Measurements from ENCODE around the gene PBXIP1. TPM values are rescaled to one million over a fixed set of nuclear protein-coding genes. Genes with fewer than 3 reads are reported as not detected.

PBXIP1 gene
- total and polyA plus RNA-seq, 2 of the 13 experiments (the other 11 are each of a cell fraction or from before 2014, with no cell fraction given), result 16.3 to 31.9 TPM

GRCh38 chr1:154982897-154983648 lies 27.2 kb upstream of the PBXIP1 start, which contains the start of gene FLAD1 (continued):
- TF ChIP-seq ZNF350 (CRISPR knock-in tag; IDR thresholded peaks at IDR 0.05; ENCODE audit: borderline replicate concordance, low read depth) (peak; percentile 69; the same call in 1 of the 2 replicates), POLR2AphosphoS2 (IDR thresholded peaks at IDR 0.05; ENCODE audit: low read depth, low read length) (no peak), PAXIP1 (CRISPR knock-in tag; conservative IDR thresholded peaks at IDR 0.05) (no peak; the same call in 1 of the 2 replicates), ZNF501 (CRISPR knock-in tag; IDR thresholded peaks at IDR 0.05) (peak; percentile 92), STAT6 (CRISPR knock-in tag; IDR thresholded peaks at IDR 0.05; ENCODE audit: borderline replicate concordance) (no peak), SPEN (CRISPR knock-in tag; IDR thresholded peaks at IDR 0.05; ENCODE audit: low read depth) (peak; percentile 81; the same call in 1 of the 2 replicates), NFYB (CRISPR knock-in tag; IDR thresholded peaks at IDR 0.05) (peak; percentile 100), ZNF160 (CRISPR knock-in tag; IDR thresholded peaks at IDR 0.05) (no peak), AGO1 (IDR thresholded peaks at IDR 0.05; ENCODE audit: low read depth, low read length, poor library complexity, severe bottlenecking) (no peak), PITX1 (CRISPR knock-in tag; IDR thresholded peaks at IDR 0.05) (peak; percentile 44; the same call in 1 of the 2 replicates), MAX (IDR thresholded peaks at IDR 0.05) (peak; percentile 96), ZNF720 (CRISPR knock-in tag; IDR thresholded peaks at IDR 0.05) (no peak), NRL (CRISPR knock-in tag; IDR thresholded peaks at IDR 0.05; ENCODE audit: borderline replicate concordance) (no peak), SOX6 (IDR thresholded peaks at IDR 0.05) (no peak), SOX6 (CRISPR knock-in tag; IDR thresholded peaks at IDR 0.05) (peak; percentile 75)
- TF ChIP-seq, protein P1, sequence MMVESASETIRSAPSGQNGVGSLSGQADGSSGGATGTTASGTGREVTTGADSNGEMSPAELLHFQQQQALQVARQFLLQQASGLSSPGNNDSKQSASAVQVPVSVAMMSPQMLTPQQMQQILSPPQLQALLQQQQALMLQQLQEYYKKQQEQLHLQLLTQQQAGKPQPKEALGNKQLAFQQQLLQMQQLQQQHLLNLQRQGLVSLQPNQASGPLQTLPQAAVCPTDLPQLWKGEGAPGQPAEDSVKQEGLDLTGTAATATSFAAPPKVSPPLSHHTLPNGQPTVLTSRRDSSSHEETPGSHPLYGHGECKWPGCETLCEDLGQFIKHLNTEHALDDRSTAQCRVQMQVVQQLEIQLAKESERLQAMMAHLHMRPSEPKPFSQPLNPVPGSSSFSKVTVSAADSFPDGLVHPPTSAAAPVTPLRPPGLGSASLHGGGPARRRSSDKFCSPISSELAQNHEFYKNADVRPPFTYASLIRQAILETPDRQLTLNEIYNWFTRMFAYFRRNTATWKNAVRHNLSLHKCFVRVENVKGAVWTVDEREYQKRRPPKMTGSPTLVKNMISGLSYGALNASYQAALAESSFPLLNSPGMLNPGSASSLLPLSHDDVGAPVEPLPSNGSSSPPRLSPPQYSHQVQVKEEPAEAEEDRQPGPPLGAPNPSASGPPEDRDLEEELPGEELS (CRISPR knock-in tag; IDR thresholded peaks at IDR 0.05), result no peak
- TF ChIP-seq, protein P2, sequence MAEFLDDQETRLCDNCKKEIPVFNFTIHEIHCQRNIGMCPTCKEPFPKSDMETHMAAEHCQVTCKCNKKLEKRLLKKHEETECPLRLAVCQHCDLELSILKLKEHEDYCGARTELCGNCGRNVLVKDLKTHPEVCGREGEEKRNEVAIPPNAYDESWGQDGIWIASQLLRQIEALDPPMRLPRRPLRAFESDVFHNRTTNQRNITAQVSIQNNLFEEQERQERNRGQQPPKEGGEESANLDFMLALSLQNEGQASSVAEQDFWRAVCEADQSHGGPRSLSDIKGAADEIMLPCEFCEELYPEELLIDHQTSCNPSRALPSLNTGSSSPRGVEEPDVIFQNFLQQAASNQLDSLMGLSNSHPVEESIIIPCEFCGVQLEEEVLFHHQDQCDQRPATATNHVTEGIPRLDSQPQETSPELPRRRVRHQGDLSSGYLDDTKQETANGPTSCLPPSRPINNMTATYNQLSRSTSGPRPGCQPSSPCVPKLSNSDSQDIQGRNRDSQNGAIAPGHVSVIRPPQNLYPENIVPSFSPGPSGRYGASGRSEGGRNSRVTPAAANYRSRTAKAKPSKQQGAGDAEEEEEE (CRISPR knock-in tag; IDR thresholded peaks at IDR 0.05; ENCODE audit: borderline replicate concordance), result no peak
